GM12878 (cell line): ENCODE measurements around the gene VPS16. TPM values are rescaled to one million over a fixed set of nuclear protein-coding genes. Genes with fewer than 3 reads are reported as not detected.

Source experiments
- ATAC-seq: fragments of 200-7000 bp; cut with Tn5 transposase; 3 replicates; pipeline ENCODE4 v1.9.1; 2020; ENCODE audit warnings: mild to moderate bottlenecking, moderate library complexity
- BruUV-seq: library from RNA; stranded (reverse); fragments of 400-500 nt; replicated peaks from 2 replicates; lab custom pipeline; 2021; lab: Mats Ljungman, UMichigan
- CTCF ChIA-PET: fragments of 300-600 bp; sonication (Branson Sonifier 250); formaldehyde crosslinking; extraction: SDS; loops from one replicate; lab custom pipeline; 2021; ENCODE audit warnings: inconsistent platforms; lab: Yijun Ruan, JAX
- POLR2A ChIA-PET: fragments of 350-600 bp; formaldehyde crosslinking; extraction: SDS; loops from one replicate; lab custom pipeline; 2021; ENCODE audit warnings: inconsistent platforms; lab: Charles Lee
- RAD21 ChIA-PET: fragments of 300-600 bp; sonication (Branson Sonifier 250); formaldehyde crosslinking; loops from one replicate; lab custom pipeline; 2023; ENCODE audit warnings: antibody characterized with exemption; ENCODE audit not compliant: unreplicated experiment; lab: Charles Lee
- SMC1A ChIA-PET: fragments of 300-600 bp; sonication (Branson Sonifier 250); formaldehyde crosslinking; loops from one replicate; lab custom pipeline; 2023; ENCODE audit not compliant: unreplicated experiment, uncharacterized antibody; lab: Charles Lee
- DNase-seq: peaks from one replicate; pipeline ENCODE4 v3.0.0-alpha.2; 2011; ENCODE audit warnings: low read depth, low spot score
- FAIRE-seq: peaks from 3 replicates; lab custom pipeline; 2011; peaks lifted over from hg19 to GRCh38; lab: Jason Lieb, UNC
- H2AFZ ChIP-seq: 2 replicates; pipeline ENCODE4 v1.6.0; 2011; ENCODE audit warnings: low read depth, low read length, control low read depth; ENCODE audit not compliant: control insufficient read depth
- H3K27ac ChIP-seq: 2 replicates; pipeline ENCODE4 v1.5.1; 2011; ENCODE audit warnings: control low read depth; ENCODE audit not compliant: control insufficient read depth, insufficient read depth
- H3K27me3 ChIP-seq, 2 experiments: replicated peaks in 1 of 2; 2 replicates each; pipeline versions ENCODE4 v1.6.0 to v1.6.1; 2011; ENCODE audit warnings: low read length in 1 of 2; ENCODE audit not compliant: control insufficient read depth in 2 of 2, insufficient read depth in 2 of 2
- H3K36me3 ChIP-seq, 2 experiments: 2 replicates each; pipeline ENCODE4 v1.5.1; 2011; ENCODE audit warnings: low read length in 1 of 2; ENCODE audit not compliant: control insufficient read depth in 2 of 2, insufficient read depth in 2 of 2
- H3K4me1 ChIP-seq: 2 replicates; pipeline ENCODE4 v1.6.1; 2011; ENCODE audit warnings: mild to moderate bottlenecking, low read length, moderate library complexity, mixed read lengths; ENCODE audit not compliant: control insufficient read depth, insufficient read depth
- H3K4me2 ChIP-seq: 2 replicates; pipeline ENCODE4 v1.6.0; 2011; ENCODE audit warnings: control low read depth; ENCODE audit not compliant: control insufficient read depth, insufficient read depth
- H3K4me3 ChIP-seq: fragments of 200-600 bp; sonication (generic); 2 replicates; pipeline ENCODE4 v1.5.1; 2016
- H3K79me2 ChIP-seq: 2 replicates; pipeline ENCODE4 v1.6.0; 2011; ENCODE audit warnings: low read length; ENCODE audit not compliant: control insufficient read depth, insufficient read depth
- H3K9ac ChIP-seq: 2 replicates; pipeline ENCODE4 v1.8.0; 2011; ENCODE audit warnings: low read length, control low read depth, mixed read lengths; ENCODE audit not compliant: control insufficient read depth, insufficient read depth
- H3K9me3 ChIP-seq: replicated peaks from 3 replicates; pipeline ENCODE4 v1.5.1; 2011; ENCODE audit warnings: mild to moderate bottlenecking, low read length; ENCODE audit not compliant: control insufficient read depth, insufficient read depth
- H4K20me1 ChIP-seq: 2 replicates; pipeline ENCODE4 v1.6.0; 2011; ENCODE audit not compliant: control insufficient read depth, insufficient read depth
- BACH1 ChIP-seq: fragments of 450-650 bp; IDR thresholded peaks from 2 replicates; pipeline ENCODE4 v1.6.1; 2017; ENCODE audit warnings: mild to moderate bottlenecking, borderline replicate concordance
- BMI1 ChIP-seq: fragments of 450-650 bp; IDR thresholded peaks from 2 replicates; pipeline ENCODE4 v1.6.1; 2016; ENCODE audit warnings: mild to moderate bottlenecking, moderate library complexity, borderline replicate concordance
- CEBPB ChIP-seq, 2 experiments: fragments of 150-350 bp in 1 of 2; IDR thresholded peaks; 2 replicates each; pipeline ENCODE4 v1.6.1; 2012 to 2014; ENCODE audit warnings: low read depth in 2 of 2, low read length in 2 of 2, borderline replicate concordance in 1 of 2, inconsistent platforms in 1 of 2
- CHD1 ChIP-seq: IDR thresholded peaks from 2 replicates; pipeline ENCODE4 v1.6.1; 2012; ENCODE audit warnings: low read depth, low read length, improper control_type of control experiment
- CHD4 ChIP-seq: fragments of 200-600 bp; sonication (generic); IDR thresholded peaks from 2 replicates; pipeline ENCODE4 v1.6.1; 2016; ENCODE audit warnings: mild to moderate bottlenecking
- EZH2 ChIP-seq: IDR thresholded peaks from 2 replicates; pipeline ENCODE4 v1.6.1; 2012; ENCODE audit warnings: low read depth, mild to moderate bottlenecking, control low read depth, inconsistent platforms, low read length, borderline replicate concordance; ENCODE audit not compliant: control insufficient read depth
- GATAD2B ChIP-seq: fragments of 450-650 bp; conservative IDR thresholded peaks from 2 replicates; pipeline ENCODE4 v1.6.1; 2017; ENCODE audit warnings: low read depth, mild to moderate bottlenecking, moderate library complexity
- JUND ChIP-seq: IDR thresholded peaks from 2 replicates; pipeline ENCODE4 v1.6.1; 2012; ENCODE audit warnings: low read depth, mild to moderate bottlenecking, low read length, improper control_type of control experiment, moderate library complexity
- RAD51 ChIP-seq: fragments of 450-650 bp; IDR thresholded peaks from 2 replicates; pipeline ENCODE4 v1.6.1; 2016; ENCODE audit warnings: moderate library complexity, mild to moderate bottlenecking, inconsistent platforms
- SMAD1 ChIP-seq: fragments of 450-650 bp; IDR thresholded peaks from 2 replicates; pipeline ENCODE4 v1.6.1; 2018; ENCODE audit warnings: mild to moderate bottlenecking, low read depth; ENCODE audit not compliant: partially characterized antibody
- WGBS: methylation state at CpG from one replicate; pipeline ENCODE4 v1.1.6; 2016; ENCODE audit warnings: low lambda C conversion rate; ENCODE audit not compliant: insufficient replicate concordance, insufficient coverage; ENCODE audit errors: missing lambda C conversion rate; 5-methylcytosine and 5-hydroxymethylcytosine counted together
- in situ Hi-C: fragments of 300-500 bp; cut with MboI; formaldehyde crosslinking; loops from 9 replicates; pipeline ENCODE4 v1.14.3; 2018; ENCODE audit warnings: mixed read lengths
- intact Hi-C: fragments of 100-400 bp; cut with micrococcal nuclease; formaldehyde crosslinking; loops from one replicate; pipeline ENCODE4 v1.14.2; 2022; ENCODE audit not compliant: unreplicated experiment
- polyA plus RNA-seq, 11 experiments: library from polyadenylated mRNA; depleted of rRNA in 4 of 11; unstranded in 6 of 11; stranded (reverse) in 5 of 11; fragments of >200 nt; fragmentation: Nextera tagmentation in 4 of 11; fragmentation: Illumina TruSeq in 1 of 11; extraction: Ambion mirVana in 4 of 11; extraction: Trizol in 1 of 11; gene quantifications; 1 replicate in 1 of 11; 2 replicates in 10 of 11; pipeline versions ENCODE4 v1.2.1 to v1.2.3, GENCODE V29; 2011 to 2016; ENCODE audit warnings: inconsistent platforms in 2 of 11, missing spikeins in 2 of 11, low read depth in 1 of 11
- total RNA-seq, 4 experiments: library from RNA; depleted of rRNA in 3 of 4; stranded (reverse); fragments of >200 nt in 3 of 4; fragmentation: Illumina TruSeq in 1 of 4; extraction: Trizol in 1 of 4; gene quantifications; 2 replicates each; pipeline versions ENCODE4 v1.2.1 to v1.2.3, GENCODE V29; 2013 to 2021
- TF ChIP-seq, protein P1 (sequence below): IDR thresholded peaks from 2 replicates; pipeline ENCODE4 v1.6.1; 2011; ENCODE audit warnings: borderline replicate concordance, low read depth, mild to moderate bottlenecking, moderate library complexity, low read length; ENCODE audit not compliant: insufficient read depth, poor library complexity, severe bottlenecking

Gene VPS16
- total and polyA plus RNA-seq, 10 of the 15 experiments (the other 5 are each of a cell fraction or from before 2014, with no cell fraction given): 8.4 to 37.5 (median 26.4) TPM

DNA sequence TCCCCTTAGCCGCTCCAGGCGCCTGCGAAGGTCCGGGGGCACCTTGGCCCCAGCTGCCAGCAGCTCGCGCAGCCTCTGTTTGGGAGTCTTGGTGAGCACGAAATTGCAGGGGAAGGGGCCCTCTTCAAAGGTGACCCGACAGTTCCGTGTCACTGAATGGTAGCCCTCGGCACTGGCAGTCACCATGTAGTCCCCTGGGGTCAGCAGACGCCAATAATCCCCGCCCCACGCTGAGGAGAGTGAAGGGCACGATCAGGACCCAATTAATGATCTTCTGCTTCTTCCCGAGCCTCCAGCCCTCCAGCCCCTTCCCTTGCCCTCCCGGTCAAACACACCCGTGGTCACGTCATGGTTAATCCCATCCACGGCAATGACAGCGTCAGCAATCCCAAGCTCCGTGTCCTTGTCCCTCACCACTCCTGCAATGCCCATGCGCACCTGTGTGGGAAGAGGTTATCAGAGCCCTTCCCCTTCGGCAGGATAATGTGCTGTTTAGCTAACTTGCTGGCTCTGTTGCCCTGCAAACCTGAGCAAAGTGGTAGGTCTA is 46.3 kb upstream of the VPS16 start:
- Histone ChIP-seq H3K27me3 (peaks cover 0 to 7% of the 10 kb centered on the region in 2 experiments; a peak in 3 of 4 replicates), H3K9ac (no peak overlapping the region), H3K4me2 (no peak overlapping the region), H3K79me2 (no peaks in the 10 kb centered on the region), H4K20me1 (no peaks in the 10 kb centered on the region), H3K4me3 (no peak overlapping the region), H3K27ac (no peak overlapping the region), H3K4me1 (no peaks in the 10 kb centered on the region), H3K9me3 (no peaks in the 10 kb centered on the region), H3K36me3 (no peaks in the 10 kb centered on the region), H2AFZ (no peak overlapping the region)
- TF ChIP-seq CHD1 (no peak), CEBPB (IDR thresholded peaks at IDR 0.05; ENCODE audit: borderline replicate concordance in 1 of 2, low read depth in 2 of 2, low read length in 2 of 2) (no peak), JUND (no peak), BMI1 (no peak), EZH2 (no peak), CHD4 (no peak), SMAD1 (no peak), BACH1 (no peak), GATAD2B (no peak), RAD51 (no peak)
- TF ChIP-seq, protein P1, sequence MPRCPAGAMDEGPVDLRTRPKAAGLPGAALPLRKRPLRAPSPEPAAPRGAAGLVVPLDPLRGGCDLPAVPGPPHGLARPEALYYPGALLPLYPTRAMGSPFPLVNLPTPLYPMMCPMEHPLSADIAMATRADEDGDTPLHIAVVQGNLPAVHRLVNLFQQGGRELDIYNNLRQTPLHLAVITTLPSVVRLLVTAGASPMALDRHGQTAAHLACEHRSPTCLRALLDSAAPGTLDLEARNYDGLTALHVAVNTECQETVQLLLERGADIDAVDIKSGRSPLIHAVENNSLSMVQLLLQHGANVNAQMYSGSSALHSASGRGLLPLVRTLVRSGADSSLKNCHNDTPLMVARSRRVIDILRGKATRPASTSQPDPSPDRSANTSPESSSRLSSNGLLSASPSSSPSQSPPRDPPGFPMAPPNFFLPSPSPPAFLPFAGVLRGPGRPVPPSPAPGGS: no peak
- in situ Hi-C loops (no loop called here), intact Hi-C loops (no loop called here)
- 46% methylated on average over 23 of the region's 23 CpGs for WGBS
- no TSS peak for BruUV-seq
- POLR2A ChIA-PET: no interaction called here
- ATAC-seq (no peak), DNase-seq (no peak), FAIRE-seq (no peak)
- RAD21 ChIA-PET: no interaction called here
- SMC1A ChIA-PET: no interaction called here
- CTCF ChIA-PET: interaction anchor here (0.6 kb wide), 1 partner anchor 59 kb away, joined by 3 read pairs; no protein-coding TSS in a partner anchor
